Lower leg skin (tissue), 3 donors: ENCODE results near the gene MCUB.

Experiments used
- CTCF ChIP-seq, 3 donors: fragments of 450-650 bp; IDR thresholded peaks; one replicate each; pipeline ENCODE4 v1.5.1; 2016; ENCODE audit warnings: antibody characterized with exemption in 3 of 3, mild to moderate bottlenecking in 3 of 3, moderate library complexity in 2 of 3
- POLR2A ChIP-seq, 2 donors: fragments of 450-650 bp; IDR thresholded peaks; one replicate each; pipeline ENCODE4 v1.6.1; 2016 to 2017; ENCODE audit warnings: antibody characterized with exemption in 2 of 2, mild to moderate bottlenecking in 1 of 2, moderate library complexity in 1 of 2

GRCh38 chr4:109601336-109601735 lies 41.3 kb downstream of the MCUB start:
- TF ChIP-seq POLR2A (IDR thresholded peaks at IDR 0.05) (no peak), CTCF (IDR thresholded peaks at IDR 0.05) (no peak)
